Gastroesophageal sphincter (tissue), 4 donors: ENCODE measurements around the gene ZNF189. TPM values are rescaled to one million over a fixed set of nuclear protein-coding genes. Genes with fewer than 3 reads are reported as not detected.

ENCODE experiments used
- ATAC-seq: fragments of 150-250 bp; one replicate; pipeline ENCODE4 v1.9.1; 2016; ENCODE audit warnings: mild to moderate bottlenecking, moderate library complexity
- H3K27ac ChIP-seq, 4 donors: fragments of 200-600 bp; sonication (generic) in 3 of 4; 1 replicate in 3 of 4; 2 replicates in 1 of 4; pipeline ENCODE4 v1.5.1; 2016 to 2019
- H3K27me3 ChIP-seq: fragments of 200-600 bp; sonication (generic); one replicate; pipeline ENCODE4 v1.5.1; 2019
- H3K36me3 ChIP-seq, 2 donors: fragments of 200-600 bp; sonication (generic); one replicate each; pipeline ENCODE4 v1.5.1; 2019; ENCODE audit warnings: control low read depth in 1 of 2
- H3K4me1 ChIP-seq, 3 donors: fragments of 200-600 bp; sonication (generic); 1 replicate in 2 of 3; 2 replicates in 1 of 3; pipeline ENCODE4 v1.5.1; 2016 to 2019; ENCODE audit warnings: control low read depth in 2 of 3
- H3K4me3 ChIP-seq, 2 donors: fragments of 200-600 bp; sonication (generic); one replicate each; pipeline ENCODE4 v1.5.1; 2019; ENCODE audit warnings: mild to moderate bottlenecking in 1 of 2, moderate library complexity in 1 of 2
- H3K9me3 ChIP-seq, 3 donors: fragments of 200-600 bp; sonication (generic); one replicate each; pipeline ENCODE4 v1.5.1; 2017 to 2019; ENCODE audit warnings: control low read depth in 2 of 3
- CTCF ChIP-seq, 4 experiments: fragments of 200-600 bp in 2 of 4; fragments of 450-650 bp in 2 of 4; sonication (generic) in 1 of 4; IDR thresholded peaks; one replicate each; pipeline ENCODE4 v1.5.1; 2017 to 2019; ENCODE audit warnings: antibody characterized with exemption in 4 of 4, mild to moderate bottlenecking in 2 of 4, moderate library complexity in 2 of 4
- EP300 ChIP-seq: sonication (generic); formaldehyde crosslinking; IDR thresholded peaks from one replicate; pipeline ENCODE4 v1.6.1; 2017; ENCODE audit warnings: antibody characterized with exemption, mild to moderate bottlenecking
- POLR2A ChIP-seq, 2 donors: fragments of 450-650 bp; IDR thresholded peaks; one replicate each; pipeline ENCODE4 v1.6.1; 2017; ENCODE audit warnings: antibody characterized with exemption in 2 of 2, mild to moderate bottlenecking in 2 of 2, moderate library complexity in 1 of 2
- POLR2AphosphoS5 ChIP-seq: sonication (generic); formaldehyde crosslinking; IDR thresholded peaks from one replicate; pipeline ENCODE4 v1.6.1; 2017; ENCODE audit warnings: antibody characterized with exemption
- WGBS, 2 donors: methylation state at CpG; one replicate each; pipeline ENCODE4 v1.1.5; 2018; ENCODE audit warnings: low coverage in 1 of 2; 5-methylcytosine and 5-hydroxymethylcytosine counted together
- total RNA-seq, 4 donors: library from RNA; depleted of rRNA; stranded (reverse); fragments of >200 nt; gene quantifications; one replicate each; pipeline ENCODE4 v1.1.0, GENCODE V29; 2016

The ZNF189 gene
- total RNA-seq, 4 donors from 2014 or later = 19.0 to 21.9 (median 20.5) TPM

GRCh38 chr9:101388507-101388993, 10.1 kb upstream of the ZNF189 start:
- Histone ChIP-seq H3K27me3 (no peaks in the 10 kb centered on the region), H3K4me1 (no peaks in the 10 kb centered on the region), H3K36me3 (peaks cover 6 to 28% of the 10 kb centered on the region in 2 donors), H3K27ac (no peak overlapping the region), H3K4me3 (no peak overlapping the region), H3K9me3 (peaks cover 0 to 17% (median 0%) of the 10 kb centered on the region in 3 donors)
- ATAC-seq = no peak
- 80 to 85% methylated on average over 1 to 2 of the region's 2 CpGs for WGBS, 2 donors
- no peak for TF ChIP-seq POLR2A (IDR thresholded peaks at IDR 0.05)
- TF ChIP-seq EP300 = no peak
- TF ChIP-seq POLR2AphosphoS5 = no peak
- no peak for TF ChIP-seq CTCF (IDR thresholded peaks at IDR 0.05)

DNA sequence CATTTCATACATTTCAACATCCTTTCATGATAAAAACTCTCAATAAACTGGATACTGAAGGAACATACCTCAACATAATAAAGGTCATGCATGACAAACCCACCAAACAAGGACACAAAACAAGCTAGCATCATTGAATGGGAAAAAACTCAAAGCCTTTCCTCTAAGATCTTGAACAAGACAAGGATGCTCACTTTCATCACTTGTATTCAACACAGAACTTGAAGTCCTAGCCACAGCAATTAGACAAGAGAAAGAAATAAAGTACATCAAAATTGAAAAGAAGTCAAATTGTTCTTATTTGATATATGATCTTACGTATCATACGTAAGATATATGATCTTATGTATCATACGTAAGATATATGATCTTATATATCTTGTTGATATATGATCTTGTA, 5.5 kb upstream of the ZNF189 start:
- Histone ChIP-seq H3K4me3 (no peak overlapping the region), H3K27me3 (no peaks in the 10 kb centered on the region), H3K9me3 (peaks cover 0 to 9% (median 0%) of the 10 kb centered on the region in 3 donors), H3K4me1 (peaks cover 0 to 27% (median 0%) of the 10 kb centered on the region in 3 donors), H3K27ac (no peak overlapping the region), H3K36me3 (peaks cover 6 to 28% of the 10 kb centered on the region in 2 donors)
- 90 to 100% methylated on average over 2 to 3 of the region's 3 CpGs for WGBS, 2 donors
- ATAC-seq = no peak
- no peak for TF ChIP-seq EP300
- TF ChIP-seq CTCF (IDR thresholded peaks at IDR 0.05) = no peak
- no peak for TF ChIP-seq POLR2A (IDR thresholded peaks at IDR 0.05)
- no peak for TF ChIP-seq POLR2AphosphoS5

GRCh38 chr9:101394687-101395086, 4.0 kb upstream of the ZNF189 start:
- no peak overlapping the region for H3K4me3 ChIP-seq
- H3K27ac ChIP-seq = no peak overlapping the region
- peaks cover 0 to 9% (median 0%) of the 10 kb centered on the region in 3 donors for H3K9me3 ChIP-seq
- no peak for TF ChIP-seq EP300
- TF ChIP-seq CTCF (IDR thresholded peaks at IDR 0.05) = no peak
- no peak for TF ChIP-seq POLR2AphosphoS5
- TF ChIP-seq POLR2A (IDR thresholded peaks at IDR 0.05) = no peak
- ATAC-seq = no peak
- peaks cover 1 to 33% (median 2%) of the 10 kb centered on the region in 3 donors for H3K4me1 ChIP-seq
- 75 to 92% methylated on average over 1 of the region's 1 CpG for WGBS, 2 donors
- H3K27me3 ChIP-seq = no peaks in the 10 kb centered on the region
- H3K36me3 ChIP-seq = peaks cover 4 to 14% of the 10 kb centered on the region in 2 donors

- Histone ChIP-seq H3K4me1 (peaks cover 8 to 54% (median 10%) of the 10 kb centered on the region in 3 donors), H3K36me3 (peaks cover 3 to 28% of the 10 kb centered on the region in 2 donors), H3K4me3 (peak overlapping the region; percentile 56 to 69), H3K27me3 (no peaks in the 10 kb centered on the region), H3K27ac (peak overlapping the region; percentile 69 to 92 (median 86)), H3K9me3 (peaks cover 0 to 11% (median 0%) of the 10 kb centered on the region in 3 donors)
- no peak for TF ChIP-seq EP300
- TF ChIP-seq POLR2A (IDR thresholded peaks at IDR 0.05) = no peak
- 4 to 7% methylated on average over 4 of the region's 4 CpGs for WGBS, 2 donors
- no peak for ATAC-seq
Observed at GRCh38 chr9:101397746-101398067, 944 bp upstream of the ZNF189 start.

- peak overlapping the region; percentile 56 to 69 for H3K4me3 ChIP-seq
- no peaks in the 10 kb centered on the region for H3K27me3 ChIP-seq
- peaks cover 8 to 54% (median 10%) of the 10 kb centered on the region in 3 donors for H3K4me1 ChIP-seq
- peaks cover 6 to 42% of the 10 kb centered on the region in 2 donors for H3K36me3 ChIP-seq
- ATAC-seq = no peak
- H3K27ac ChIP-seq = peak overlapping the region; percentile 32 to 92 (median 88)
- peaks cover 0 to 17% (median 0%) of the 10 kb centered on the region in 3 donors for H3K9me3 ChIP-seq
- no CpG with 5 or more reads among the region's 28 CpGs for WGBS, 2 donors
- TF ChIP-seq EP300 (no peak), POLR2A (IDR thresholded peaks at IDR 0.05) (no peak), CTCF (IDR thresholded peaks at IDR 0.05) (no peak), POLR2AphosphoS5 (no peak)
Observed at GRCh38 chr9:101398930-101399642, 435 bp downstream of the ZNF189 start.
